Measurements from ENCODE around the gene EPC1.

Gene EPC1

DNA sequence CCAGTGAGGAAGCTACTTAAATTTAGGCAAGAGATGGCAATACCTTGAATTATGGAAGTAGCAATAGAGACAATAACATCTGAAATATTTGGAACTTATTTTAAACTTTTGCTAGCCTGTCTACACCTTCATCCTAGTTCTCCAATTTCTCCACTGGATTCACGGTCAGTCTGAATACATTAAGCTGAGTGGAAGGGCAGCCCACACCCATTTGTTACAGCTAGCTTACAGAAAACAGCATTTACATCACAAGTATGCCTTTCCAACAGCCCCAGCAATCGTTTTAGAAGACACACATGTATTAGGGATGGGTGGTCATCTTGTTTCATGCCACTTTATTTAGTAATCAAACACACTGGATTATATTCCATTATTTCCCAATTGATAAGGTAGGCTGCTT is 16.7 kb downstream of the EPC1 start:
- DNase-seq: no peak

DNA sequence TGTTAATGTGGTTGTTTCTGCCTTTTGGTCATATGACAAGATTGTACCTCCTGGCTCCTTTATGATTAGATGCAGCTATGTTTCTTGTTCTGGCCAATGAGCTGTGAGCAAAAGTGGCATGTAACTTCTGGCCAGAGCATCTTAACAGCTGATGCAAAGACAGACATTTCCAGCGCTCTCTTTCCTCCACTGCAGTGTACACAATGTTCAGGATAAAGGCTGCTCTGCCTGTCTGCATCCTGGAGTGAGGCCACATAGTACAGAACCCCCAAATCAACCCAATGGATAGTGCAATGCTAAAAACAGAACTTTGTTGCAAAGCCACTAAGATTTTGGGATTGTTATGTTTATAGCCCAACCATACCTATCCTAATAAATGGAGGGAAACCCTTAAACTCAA is 17.9 kb downstream of the EPC1 start:
- DNase-seq: no peak

DNA sequence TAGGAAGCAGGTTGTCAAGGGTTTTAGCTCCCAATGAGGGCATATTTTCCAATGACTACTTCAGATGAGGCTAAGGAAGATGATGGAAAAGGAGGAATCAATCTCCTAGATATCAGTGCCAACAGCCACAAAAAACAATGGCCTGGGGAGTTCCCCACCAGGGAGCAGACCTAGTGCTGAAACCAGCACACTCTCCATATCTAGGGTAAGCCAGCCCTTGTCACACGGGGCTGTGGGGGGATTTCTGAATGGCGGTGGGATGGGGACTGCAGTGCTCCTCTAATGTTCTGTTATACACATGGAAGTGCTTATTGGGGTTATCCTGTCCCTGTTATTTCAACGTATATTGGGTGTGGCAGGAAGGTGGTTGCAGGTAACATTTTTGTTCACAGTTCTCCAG is 18.5 kb downstream of the EPC1 start:
- DNase-seq: no peak

DNA sequence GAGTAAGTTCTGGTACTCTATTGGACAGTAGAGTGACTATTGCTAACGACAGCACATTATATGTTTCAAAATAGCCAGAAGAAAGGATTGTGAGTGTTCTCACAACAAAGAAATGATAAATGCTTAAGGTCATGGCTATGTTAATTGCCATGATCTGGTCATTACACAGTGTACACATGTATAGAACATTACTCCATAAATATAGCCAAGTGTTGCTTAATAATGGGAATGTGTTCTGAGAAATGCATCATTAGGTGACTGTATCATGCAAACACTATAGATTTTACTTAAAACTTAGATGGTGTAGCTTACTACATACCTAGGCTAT is 19.6 kb downstream of the EPC1 start:
- DNase-seq: no peak

DNA sequence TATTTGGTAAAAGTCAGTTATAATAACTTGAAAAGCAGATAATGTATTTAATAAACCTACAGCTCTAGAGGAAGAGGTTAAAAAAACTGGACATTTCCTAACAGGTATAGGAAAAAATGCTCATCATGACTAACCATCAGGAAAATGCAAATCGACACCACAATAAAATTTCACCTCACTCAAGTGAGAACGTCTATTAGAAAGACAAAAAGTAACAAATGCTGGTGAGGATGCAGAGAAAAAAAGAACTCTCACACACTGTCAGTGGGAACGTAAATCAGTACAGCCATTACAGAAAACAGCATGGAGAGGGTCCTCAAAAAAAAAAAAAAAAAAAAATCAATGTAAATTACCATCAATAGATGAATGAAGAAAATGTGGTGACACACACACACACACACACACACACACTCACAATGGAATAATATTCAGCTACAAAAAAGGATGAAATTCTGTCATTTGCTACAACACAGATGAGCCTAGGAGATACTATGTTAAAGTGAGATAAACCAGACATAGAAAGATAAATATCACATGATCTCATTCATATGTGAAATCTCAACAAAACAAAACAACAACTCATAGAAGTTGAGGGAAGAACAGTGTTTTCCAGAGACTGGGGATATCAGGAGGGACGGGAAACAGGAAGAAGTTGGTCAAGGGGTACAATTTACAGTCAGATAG is 20.1 kb downstream of the EPC1 start:
- no peak for DNase-seq

DNA sequence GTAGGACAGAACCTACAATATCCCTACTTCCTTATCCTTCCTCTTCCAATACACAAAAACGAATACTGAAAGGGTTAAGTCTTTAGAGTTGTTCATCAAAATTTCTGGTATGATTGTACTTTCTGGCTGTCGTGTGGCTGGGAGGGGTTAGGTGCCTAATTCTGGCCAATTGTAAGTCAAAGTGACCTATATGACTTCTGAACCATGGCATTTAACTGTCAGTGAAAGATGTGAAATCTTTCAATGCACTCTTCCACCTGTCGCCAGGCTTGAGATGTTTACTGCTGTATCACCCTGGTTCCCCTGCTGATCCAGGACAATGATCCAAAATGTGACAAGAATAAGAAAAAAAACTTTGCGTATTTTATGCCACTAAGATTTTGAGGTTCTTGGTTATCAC is 20.8 kb downstream of the EPC1 start:
- no peak for DNase-seq

DNA sequence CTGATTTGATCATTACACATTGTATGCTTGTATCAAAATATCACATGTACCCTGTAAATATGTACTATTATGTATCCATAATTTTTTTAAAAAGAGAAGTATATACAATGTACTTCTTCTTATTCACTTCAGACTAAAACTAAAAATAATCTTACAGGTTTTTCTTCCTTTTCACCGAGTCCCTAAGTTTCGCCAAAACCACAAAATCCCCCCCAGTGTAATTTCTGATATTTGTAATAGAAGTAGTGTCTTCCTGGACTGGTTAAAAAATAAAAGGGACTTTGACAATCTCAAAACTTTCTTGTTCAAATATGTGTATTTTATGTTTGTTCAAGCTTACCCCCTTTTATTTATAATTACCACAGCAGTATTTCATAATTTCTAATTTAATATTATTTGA is 23.9 kb downstream of the EPC1 start:
- no peak for DNase-seq

DNA sequence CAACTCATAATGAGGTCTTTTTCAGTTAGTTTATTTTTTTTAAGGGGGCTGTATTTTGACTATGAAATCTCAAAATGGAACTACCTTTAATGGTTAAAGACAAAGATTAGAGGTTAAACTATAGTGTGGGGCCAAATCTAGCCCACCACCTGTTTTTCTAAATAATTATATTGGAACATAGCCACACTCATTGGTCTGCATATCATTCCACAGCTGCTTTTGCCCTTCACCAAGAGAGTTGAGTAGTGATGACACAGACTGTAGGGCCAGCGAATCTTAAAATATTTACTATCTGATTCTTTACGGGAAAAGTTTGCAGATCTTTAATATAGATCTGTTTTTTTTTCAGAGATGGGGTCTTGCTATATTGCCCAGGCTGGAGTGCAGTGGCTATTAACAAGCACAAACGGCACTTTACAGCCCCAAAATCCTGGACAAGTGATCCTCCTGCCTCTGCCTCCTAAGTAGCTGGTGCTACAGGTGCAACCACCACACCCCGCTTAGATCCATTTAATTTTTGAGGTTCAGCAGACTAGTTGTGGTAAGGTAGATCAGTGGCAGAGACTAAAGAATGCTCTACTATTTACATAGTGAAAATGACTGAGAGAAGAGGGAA is 25.8 kb downstream of the EPC1 start:
- no peak for DNase-seq

DNA sequence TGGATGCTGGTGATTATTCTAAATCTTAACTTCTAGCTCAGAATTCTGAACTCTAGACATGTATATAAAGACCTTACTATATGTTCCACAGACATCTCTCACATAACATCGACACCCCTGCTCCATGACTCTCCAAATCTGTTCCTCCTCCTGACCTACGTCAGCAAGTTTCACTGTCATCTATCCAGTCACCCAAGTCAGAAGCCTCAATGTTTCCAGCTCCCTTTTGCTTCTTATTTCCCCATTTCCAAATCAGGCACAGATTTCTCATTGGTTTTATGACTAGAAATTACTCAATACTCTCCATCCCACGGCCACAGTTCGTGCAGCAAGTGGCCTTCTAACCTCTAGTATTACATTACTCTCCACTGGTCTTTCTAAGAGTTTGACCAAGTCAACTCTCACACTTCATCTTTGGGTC is 28.5 kb downstream of the EPC1 start:
- DNase-seq: no peak

DNA sequence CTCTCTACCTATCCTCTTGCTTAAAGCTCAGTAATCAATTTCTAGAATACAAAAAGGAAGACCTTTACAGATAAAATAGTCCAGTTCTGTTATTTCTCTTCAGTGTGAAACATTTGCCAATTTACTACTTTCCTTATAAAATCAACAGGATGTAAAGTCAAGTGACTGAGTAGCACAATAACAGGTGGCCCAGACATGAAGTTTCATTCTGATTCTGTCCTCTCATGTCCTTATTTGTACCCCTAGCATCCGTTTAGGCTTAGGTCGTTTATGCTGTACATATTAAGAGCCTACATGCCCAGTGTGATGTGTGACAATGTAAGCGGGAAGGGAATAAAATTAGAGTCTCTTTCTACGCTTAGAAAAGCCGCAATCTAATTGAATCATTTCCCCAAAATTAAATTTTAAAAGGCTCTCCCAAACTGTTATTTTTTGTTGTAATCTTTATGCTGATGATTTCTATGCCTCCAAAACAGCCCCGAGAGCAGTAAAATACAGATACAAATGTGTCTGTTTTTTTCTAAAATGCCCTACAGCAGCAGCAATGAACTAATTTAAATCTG is 29.1 kb downstream of the EPC1 start:
- DNase-seq: no peak

DNA sequence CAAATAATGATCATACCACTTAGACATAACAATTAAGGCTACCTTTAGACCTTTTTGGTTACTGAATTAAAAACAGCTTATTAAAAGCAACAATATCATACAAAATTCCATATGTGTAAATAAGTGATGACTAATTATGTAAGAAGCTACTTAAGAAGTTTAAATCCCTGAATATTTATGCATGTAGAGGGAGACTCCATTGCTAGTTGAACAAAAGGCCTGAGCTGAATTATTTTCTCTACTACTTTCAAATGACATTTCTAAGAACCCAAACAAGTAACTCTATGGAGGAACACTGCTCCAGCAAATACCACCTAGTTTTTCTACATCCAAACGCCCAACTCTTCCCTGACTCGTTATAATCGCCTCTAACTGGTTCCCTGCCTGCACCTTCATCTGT is 31.5 kb downstream of the EPC1 start:
- no peak for DNase-seq

DNA sequence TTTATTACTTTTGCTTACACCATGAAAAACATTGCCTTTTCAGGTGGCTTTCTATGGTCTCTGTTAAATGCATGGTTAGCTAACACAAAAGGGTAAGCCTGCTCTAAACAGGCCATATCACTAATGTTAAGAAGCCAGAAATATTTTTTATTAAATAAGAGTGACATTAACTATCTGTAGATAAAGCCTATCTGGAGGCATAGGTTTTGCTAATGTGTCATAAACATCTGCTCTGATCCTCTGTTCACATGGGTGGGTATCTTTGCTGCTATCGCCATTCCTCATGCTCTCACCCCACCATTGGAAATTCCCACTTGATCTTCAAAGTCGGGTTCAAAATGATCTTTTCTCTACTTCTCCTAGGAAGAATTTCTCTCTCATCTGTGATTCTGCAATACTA is 32.4 kb downstream of the EPC1 start:
- DNase-seq: no peak

DNA sequence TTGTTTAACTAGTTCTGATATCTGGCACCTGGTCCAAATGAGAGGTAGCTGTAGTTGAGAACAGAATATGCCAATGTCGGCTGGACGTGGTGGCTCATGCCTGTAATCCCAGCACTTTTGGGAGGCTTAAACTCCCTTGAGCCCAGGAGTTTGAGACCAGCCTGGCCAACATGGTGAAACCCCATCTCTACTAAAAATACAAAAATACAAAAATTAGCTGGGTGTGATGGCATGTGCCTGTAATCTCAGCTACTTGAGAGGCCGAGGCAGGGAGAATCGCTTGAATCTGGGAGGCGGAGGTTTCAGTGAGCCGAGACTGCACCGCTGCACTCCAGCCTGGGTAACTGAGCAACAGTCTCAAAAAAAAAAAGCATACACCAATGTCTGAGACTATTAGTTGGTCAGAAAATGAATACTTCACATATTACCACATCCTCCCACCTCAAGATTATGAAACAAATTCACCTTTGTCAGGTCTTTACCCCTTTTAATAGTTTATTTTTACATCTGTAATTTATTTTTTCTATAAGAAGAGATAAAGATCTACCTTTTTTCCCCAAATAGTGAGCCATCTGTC is 38.8 kb downstream of the EPC1 start:
- no peak for DNase-seq

DNA sequence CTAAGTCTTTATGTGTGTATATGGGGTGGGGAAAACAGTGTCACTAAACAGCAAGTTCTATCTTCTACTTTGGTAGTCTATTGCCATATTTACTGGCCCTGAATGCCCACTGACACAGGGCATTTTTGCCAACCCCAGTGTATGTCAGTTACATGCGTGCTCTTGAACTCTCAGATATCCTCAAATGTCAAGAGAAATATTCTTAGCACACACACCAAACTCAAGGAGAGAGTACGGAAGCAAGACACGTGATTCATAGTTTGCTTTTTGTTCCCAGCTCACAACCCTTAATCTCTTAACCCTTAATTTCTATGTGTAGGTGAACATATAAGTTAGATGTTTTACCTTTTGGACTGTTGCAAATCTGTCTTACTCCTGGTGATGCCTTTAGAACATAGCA is 39.3 kb downstream of the EPC1 start:
- DNase-seq: no peak

DNA sequence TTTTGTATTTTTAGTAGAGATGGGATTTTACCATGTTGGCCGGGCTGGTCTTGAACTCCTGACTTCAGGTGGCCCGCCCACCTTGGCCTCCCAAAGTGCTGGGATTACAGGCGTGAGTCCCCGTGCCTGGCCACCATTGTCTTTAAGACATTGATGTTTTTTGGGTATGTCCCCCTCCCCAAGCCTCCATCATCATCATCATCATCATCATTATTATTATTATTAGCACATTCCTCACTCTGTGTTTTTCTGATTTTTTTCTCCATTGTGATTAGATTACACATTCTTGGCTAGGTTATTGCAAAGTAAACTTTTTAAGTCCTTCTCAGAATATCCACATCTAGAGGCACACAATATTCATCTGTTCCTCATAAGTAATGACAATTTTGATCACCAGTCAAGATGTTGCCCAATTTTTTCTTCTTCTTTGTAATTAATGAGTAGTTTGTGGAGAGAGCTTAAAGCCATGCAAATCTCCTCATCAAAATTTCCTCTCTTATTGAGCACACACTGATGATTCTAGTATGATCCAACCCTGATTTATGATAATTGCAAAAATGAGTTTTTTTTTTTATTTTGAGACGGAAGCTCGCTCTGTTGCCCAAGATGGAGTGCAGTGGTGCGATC is 47.5 kb downstream of the EPC1 start:
- no peak for DNase-seq

DNA sequence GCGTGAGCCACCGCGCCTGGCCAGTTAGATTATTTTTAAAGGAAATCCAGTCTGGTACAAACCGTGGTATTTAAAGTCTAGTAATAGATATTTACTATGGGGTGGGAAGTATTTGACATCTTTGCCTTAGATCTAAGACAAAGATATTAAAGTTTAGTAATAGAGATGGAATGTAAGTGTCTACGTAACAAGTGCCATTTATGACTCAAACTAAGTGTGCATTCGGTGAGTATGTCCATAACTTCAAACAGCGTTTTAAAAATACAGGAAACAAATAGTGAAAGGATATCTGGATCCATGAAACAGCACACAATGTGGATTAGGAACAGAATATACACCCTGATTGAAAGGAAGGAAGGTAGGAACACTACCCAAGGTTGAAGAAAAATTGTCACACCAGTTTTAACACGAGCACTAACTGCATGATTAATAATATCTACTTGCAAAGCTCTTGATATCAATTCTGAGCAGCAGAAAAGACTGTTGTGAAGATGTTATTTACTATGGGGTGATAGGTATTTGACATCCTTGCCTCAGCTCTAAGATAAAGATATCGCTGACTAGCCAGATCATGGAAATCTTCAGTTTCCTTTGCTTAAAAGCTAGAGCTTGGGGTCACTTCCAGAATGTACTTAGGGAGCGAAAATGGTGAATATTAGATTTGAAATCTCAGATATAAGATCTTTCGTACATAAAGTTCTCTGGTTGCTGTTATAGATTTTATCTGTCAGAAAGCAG is 48.7 kb downstream of the EPC1 start:
- no peak for DNase-seq

DNA sequence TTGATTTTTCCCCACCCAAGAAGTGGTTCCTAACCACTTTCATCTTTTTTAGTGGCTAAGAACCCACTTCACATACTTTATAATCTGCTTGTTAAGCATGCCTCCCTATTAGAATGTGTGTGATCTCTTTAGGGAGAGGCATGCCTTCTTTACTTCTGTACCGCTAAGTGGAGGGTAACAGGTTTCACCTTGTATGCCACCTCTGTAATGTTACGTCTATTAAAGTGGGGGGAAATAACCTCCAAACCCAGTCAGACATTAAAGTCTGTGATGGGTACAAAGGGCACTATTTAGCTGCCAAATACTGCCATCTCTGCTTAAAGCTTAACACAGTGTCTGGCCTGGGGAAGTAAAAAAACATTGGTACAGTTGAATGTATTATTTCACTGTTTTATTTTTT is 51.9 kb downstream of the EPC1 start:
- no peak for DNase-seq

DNA sequence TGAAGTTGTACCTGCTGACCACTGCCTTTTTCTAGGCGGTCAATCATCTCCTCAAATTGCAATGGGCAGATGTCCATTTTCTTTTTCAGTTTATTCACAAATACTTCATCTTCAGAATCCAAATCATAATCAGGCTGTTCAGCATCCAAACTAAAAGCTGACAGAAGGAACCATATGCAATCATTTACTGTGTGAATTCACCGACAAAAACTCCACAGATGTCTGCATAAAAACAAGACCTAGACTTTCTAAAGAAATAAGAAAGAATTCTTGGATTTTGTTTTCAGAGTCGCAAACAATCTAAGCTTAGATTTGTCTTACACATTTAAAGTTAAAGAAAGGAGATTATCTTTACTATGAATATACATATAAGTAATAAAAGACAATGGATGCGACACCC is 53.4 kb downstream of the EPC1 start:
- no peak for DNase-seq

DNA sequence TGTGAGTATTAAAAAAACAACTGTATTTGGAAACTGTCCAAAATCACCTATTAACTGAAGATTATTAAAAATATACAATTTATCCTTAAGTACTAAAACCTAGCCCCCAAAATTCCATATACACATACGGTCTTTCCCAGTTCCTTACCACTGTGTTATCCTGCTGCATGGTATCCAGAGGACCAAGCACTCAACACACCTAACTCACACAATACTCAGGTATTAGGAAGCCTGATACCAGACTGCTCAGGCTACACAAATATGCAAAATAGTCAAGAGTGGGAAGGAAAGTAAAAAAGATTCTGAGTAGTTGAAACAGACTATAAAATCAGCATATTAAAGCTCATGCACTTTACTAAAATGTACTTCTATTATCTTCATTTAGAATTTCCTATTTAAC is 67.2 kb downstream of the EPC1 start:
- DNase-seq: no peak

DNA sequence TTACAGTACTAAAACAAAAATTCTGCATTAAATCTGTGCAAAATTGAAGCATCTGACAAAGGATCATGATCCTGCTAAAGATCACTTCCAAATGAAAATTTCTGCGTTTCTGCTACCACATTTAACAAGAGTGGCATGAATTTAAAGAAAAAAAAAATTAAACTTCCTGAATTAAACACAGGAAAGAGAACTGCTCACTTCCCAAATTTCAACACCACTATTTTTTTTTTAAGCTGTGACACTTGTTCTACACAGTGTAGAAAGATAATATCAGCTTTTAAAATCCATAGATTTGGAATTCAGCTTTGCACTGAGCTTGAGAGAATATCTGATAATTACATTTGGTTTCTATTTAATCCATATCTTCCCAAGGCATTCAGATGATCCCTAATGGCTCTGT is 73.6 kb downstream of the EPC1 start:
- no peak for DNase-seq

DNA sequence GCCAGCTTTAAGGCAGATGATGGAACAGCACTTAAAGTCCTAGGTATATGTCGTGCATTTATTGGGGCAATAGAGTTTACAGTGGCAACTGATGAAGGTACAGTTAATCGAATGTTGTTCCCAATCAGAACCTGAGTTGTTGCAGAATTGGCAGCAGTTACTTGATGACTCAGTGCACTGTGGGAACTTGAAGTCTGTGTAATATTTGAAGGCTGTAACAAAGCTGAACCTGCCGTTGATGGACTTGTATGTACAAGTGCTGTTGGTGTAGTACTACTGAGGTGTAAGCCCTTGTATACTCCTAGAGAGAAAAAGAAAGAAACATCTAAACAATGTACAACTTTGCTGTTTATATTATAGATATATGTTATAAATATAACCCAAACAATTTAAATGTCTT is 75.3 kb downstream of the EPC1 start:
- no peak for DNase-seq

DNA sequence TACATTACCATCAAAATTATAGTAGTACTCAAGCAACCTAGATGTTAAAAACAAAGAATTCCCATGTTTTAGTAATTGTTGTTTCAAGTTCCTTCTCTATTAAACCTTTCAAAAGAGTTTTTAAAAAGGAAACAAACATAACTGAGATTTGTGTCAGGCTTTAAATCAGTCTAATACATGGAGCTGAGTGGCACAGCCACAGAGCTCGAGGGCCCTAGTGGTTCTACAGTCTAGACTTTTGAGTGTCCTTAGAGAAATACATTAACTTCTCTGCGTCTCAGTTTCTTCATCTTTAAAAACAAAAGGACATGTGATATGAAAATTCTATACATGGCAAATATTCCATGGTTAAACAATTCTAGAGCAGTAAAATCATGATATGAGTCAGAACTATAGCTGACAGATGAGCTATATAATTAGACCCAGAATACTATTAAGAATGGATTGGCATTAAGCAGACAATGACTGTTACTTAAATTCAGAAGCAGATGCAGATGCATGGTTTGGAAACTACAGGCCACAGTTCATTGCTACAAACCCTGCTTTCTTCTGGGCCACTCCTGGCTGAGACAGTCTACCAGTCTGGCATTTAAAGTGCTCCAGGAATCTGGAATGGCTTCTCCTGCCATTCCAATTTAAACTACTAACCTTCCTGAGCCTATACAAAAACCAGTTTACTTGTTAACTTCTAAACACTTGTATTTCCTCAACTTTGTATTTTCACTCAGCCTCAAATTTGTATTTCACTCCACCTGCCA is 77.4 kb downstream of the EPC1 start:
- DNase-seq: no peak

DNA sequence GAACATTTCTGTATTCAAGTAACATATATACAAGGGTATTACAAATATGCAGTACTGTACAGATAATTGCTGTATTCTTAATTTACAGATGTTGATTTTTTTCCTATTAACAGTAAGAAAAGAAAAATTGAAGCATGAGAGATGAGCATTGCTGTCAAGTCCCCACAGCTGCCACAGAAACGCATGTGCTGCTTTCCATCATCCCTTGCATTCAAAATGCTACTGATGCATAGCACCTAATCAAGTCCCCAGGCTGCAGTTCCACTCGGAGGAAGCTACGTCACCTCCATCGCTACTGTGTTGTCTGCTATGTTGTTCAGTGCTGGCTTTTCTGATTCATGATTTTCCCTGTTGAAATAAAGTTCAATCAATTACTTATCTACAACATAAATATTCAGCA is 78.2 kb downstream of the EPC1 start:
- no peak for DNase-seq
